Prostate gland (tissue), 2 donors: ENCODE data around the gene GOLM1.

ENCODE experiments used
- CTCF ChIP-seq, 4 experiments: fragments of 200-600 bp in 2 of 4; fragments of 450-650 bp in 2 of 4; sonication (generic) in 2 of 4; IDR thresholded peaks; 1 replicate in 3 of 4; 2 replicates in 1 of 4; pipeline ENCODE4 v1.5.1; 2016 to 2019; ENCODE audit warnings: antibody characterized with exemption in 4 of 4, mild to moderate bottlenecking in 2 of 4, moderate library complexity in 2 of 4
- POLR2A ChIP-seq: fragments of 450-650 bp; IDR thresholded peaks from one replicate; pipeline ENCODE4 v1.6.1; 2016; ENCODE audit warnings: antibody characterized with exemption, mild to moderate bottlenecking

- TF ChIP-seq POLR2A (no peak), CTCF (IDR thresholded peaks at IDR 0.05) (no peak)
These were observed 35.1 kb downstream of the GOLM1 start for GRCh38 chr9:86064220-86064619.
